Endothelial cell of umbilical vein (primary cell): ENCODE data around the gene PBX3. TPM values are rescaled to one million over a fixed set of nuclear protein-coding genes. Genes with fewer than 3 reads are reported as not detected.

Source experiments
- BruUV-seq: library from RNA; stranded (reverse); fragments of 400-500 nt; replicated peaks from 2 replicates; lab custom pipeline; 2021; lab: Mats Ljungman, UMichigan
- CTCF ChIA-PET: fragments of 300-600, 350-600 bp; sonication (Branson Sonifier 250); formaldehyde crosslinking; loops from one replicate; lab custom pipeline; 2021; ENCODE audit warnings: antibody characterized with exemption, inconsistent platforms; lab: Charles Lee
- POLR2A ChIA-PET: fragments of 300-600, 350-600 bp; sonication (Branson Sonifier 250); formaldehyde crosslinking; loops from one replicate; lab custom pipeline; 2021; ENCODE audit warnings: antibody characterized with exemption, inconsistent platforms; lab: Charles Lee
- DNase-seq: peaks from one replicate; pipeline ENCODE4 v3.0.0-alpha.2; 2011; ENCODE audit warnings: low read depth, low spot score
- FAIRE-seq: peaks from 2 replicates; lab custom pipeline; 2011; peaks lifted over from hg19 to GRCh38; lab: Jason Lieb, UNC
- H2AFZ ChIP-seq: 2 replicates; pipeline ENCODE4 v1.6.0; 2012; ENCODE audit warnings: low read depth, low read length, control low read depth, inconsistent platforms
- H3K27ac ChIP-seq: 2 replicates; pipeline ENCODE4 v1.5.1; 2011; ENCODE audit warnings: low read depth, mild to moderate bottlenecking, control low read depth, low read length, moderate library complexity; ENCODE audit not compliant: insufficient read depth
- H3K27me3 ChIP-seq, 2 experiments: 2 replicates each; pipeline versions ENCODE4 v1.6.0 to v1.6.1; 2011; ENCODE audit warnings: low read length in 2 of 2, mixed read lengths in 1 of 2; ENCODE audit not compliant: control insufficient read depth in 2 of 2, insufficient read depth in 2 of 2
- H3K36me3 ChIP-seq, 2 experiments: 2 replicates in 1 of 2; 3 replicates in 1 of 2; pipeline ENCODE4 v1.5.1; 2011; ENCODE audit warnings: low read length in 2 of 2, mild to moderate bottlenecking in 1 of 2, moderate library complexity in 1 of 2; ENCODE audit not compliant: control insufficient read depth in 2 of 2, insufficient read depth in 2 of 2; ENCODE audit errors: extremely low read depth in 1 of 2
- H3K4me1 ChIP-seq: 3 replicates; pipeline ENCODE4 v1.5.1; 2011; ENCODE audit warnings: mild to moderate bottlenecking, low read length; ENCODE audit not compliant: control insufficient read depth, insufficient read depth; ENCODE audit errors: extremely low read depth
- H3K4me2 ChIP-seq: 2 replicates; pipeline ENCODE4 v1.6.1; 2011; ENCODE audit warnings: low read length, control low read depth, mixed read lengths; ENCODE audit not compliant: insufficient read depth
- H3K4me3 ChIP-seq, 3 experiments: fragments of 200-600 bp in 1 of 3; sonication (generic), shearing (Covaris generic) in 1 of 3; replicated peaks in 1 of 3; 2 replicates each; pipeline ENCODE4 v1.5.1; 2011 to 2016; ENCODE audit warnings: control low read depth in 3 of 3, low read length in 3 of 3, mild to moderate bottlenecking in 2 of 3, inconsistent platforms in 1 of 3, low read depth in 1 of 3, moderate library complexity in 1 of 3; ENCODE audit not compliant: insufficient read depth in 1 of 3
- H3K79me2 ChIP-seq: 2 replicates; pipeline ENCODE4 v1.6.0; 2012; ENCODE audit warnings: low read length, inconsistent platforms; ENCODE audit not compliant: control insufficient read depth, insufficient read depth
- H3K9ac ChIP-seq: replicated peaks from 2 replicates; pipeline ENCODE3; 2011; ENCODE audit warnings: low read length, control low read depth; ENCODE audit not compliant: insufficient read depth; ENCODE audit errors: extremely low read depth
- H3K9me1 ChIP-seq: replicated peaks from 3 replicates; pipeline ENCODE4 v1.6.0; 2011; ENCODE audit warnings: mild to moderate bottlenecking, low read length; ENCODE audit not compliant: control insufficient read depth, insufficient read depth; ENCODE audit errors: extremely low read depth
- H3K9me3 ChIP-seq: replicated peaks from 2 replicates; pipeline ENCODE4 v1.5.1; 2012; ENCODE audit warnings: low read length, inconsistent platforms; ENCODE audit not compliant: control insufficient read depth, insufficient read depth
- H4K20me1 ChIP-seq: replicated peaks from 2 replicates; pipeline ENCODE3; 2011; ENCODE audit warnings: mild to moderate bottlenecking, low read length; ENCODE audit not compliant: control insufficient read depth, insufficient read depth; ENCODE audit errors: extremely low read depth
- EZH2 ChIP-seq: IDR thresholded peaks from 2 replicates; pipeline ENCODE4 v1.6.1; 2012; ENCODE audit warnings: borderline replicate concordance, low read depth, mild to moderate bottlenecking, moderate library complexity, low read length, inconsistent platforms; ENCODE audit not compliant: severe bottlenecking
- FOS ChIP-seq: IDR thresholded peaks from 2 replicates; pipeline ENCODE4 v1.6.1; 2011; ENCODE audit warnings: mild to moderate bottlenecking, low read length, moderate library complexity, borderline replicate concordance; ENCODE audit not compliant: insufficient read depth
- GATA2 ChIP-seq: IDR thresholded peaks from 2 replicates; pipeline ENCODE4 v1.7.0; 2011; ENCODE audit warnings: low read depth, mild to moderate bottlenecking, moderate library complexity, mixed read lengths, low read length; ENCODE audit not compliant: insufficient read length, insufficient read depth
- JUN ChIP-seq: IDR thresholded peaks from 2 replicates; pipeline ENCODE4 v1.6.1; 2011; ENCODE audit warnings: borderline replicate concordance, low read depth; ENCODE audit not compliant: insufficient read length, insufficient read depth
- MYC ChIP-seq: IDR thresholded peaks from one replicate; pipeline ENCODE4 v1.6.1; 2011; ENCODE audit warnings: mild to moderate bottlenecking, low read depth, low read length
- POLR2A ChIP-seq: IDR thresholded peaks from 2 replicates; pipeline ENCODE4 v1.6.1; 2012; ENCODE audit warnings: low read depth, mild to moderate bottlenecking, control low read depth, low read length
- POLR2AphosphoS5 ChIP-seq: IDR thresholded peaks from 2 replicates; pipeline ENCODE4 v1.6.1; 2012; ENCODE audit warnings: low read depth, mild to moderate bottlenecking, control low read depth, low read length, moderate library complexity; ENCODE audit not compliant: insufficient read depth
- dilution Hi-C: fragments of 300-500 bp; cut with MboI; formaldehyde crosslinking; loops from one replicate; pipeline ENCODE4 v1.15.0; 2019; ENCODE audit warnings: low sequenced_read_pairs; ENCODE audit not compliant: extremely low pct_ligation_motif_present
- intact Hi-C: fragments of 100-400 bp; cut with micrococcal nuclease; formaldehyde crosslinking; loops from one replicate; pipeline ENCODE4 v1.10.0; 2022
- polyA plus RNA-seq, 4 experiments: library from polyadenylated mRNA; depleted of rRNA in 3 of 4; stranded (reverse) in 3 of 4; unstranded in 1 of 4; fragments of >200 nt; gene quantifications; 2 replicates each; pipeline versions ENCODE4 v1.2.1 to v1.2.3, GENCODE V29; 2011 to 2012; ENCODE audit warnings: missing spikeins in 1 of 4
- total RNA-seq: library from RNA; stranded (reverse); gene quantifications from 2 replicates; pipeline ENCODE4 v1.2.3, GENCODE V29; 2021
- TF ChIP-seq, protein P1 (sequence below), 2 donors: IDR thresholded peaks; 1 replicate in 1 of 2; 2 replicates in 1 of 2; pipeline ENCODE4 v1.5.1; 2011; ENCODE audit warnings: low read length in 2 of 2, mild to moderate bottlenecking in 2 of 2, moderate library complexity in 2 of 2, control low read depth in 1 of 2, inconsistent platforms in 1 of 2, low read depth in 1 of 2; ENCODE audit not compliant: insufficient read depth in 1 of 2; ENCODE audit errors: extremely low read depth in 1 of 2
- TF ChIP-seq, protein P2 (sequence below): IDR thresholded peaks from 2 replicates; pipeline ENCODE4 v1.6.1; 2011; ENCODE audit not compliant: insufficient read depth, insufficient read length

Gene PBX3
- total and polyA plus RNA-seq, 2 donors (not counting 3 experiments of a cell fraction or from before 2014, with no cell fraction given): 18.8 to 42.0 TPM

DNA sequence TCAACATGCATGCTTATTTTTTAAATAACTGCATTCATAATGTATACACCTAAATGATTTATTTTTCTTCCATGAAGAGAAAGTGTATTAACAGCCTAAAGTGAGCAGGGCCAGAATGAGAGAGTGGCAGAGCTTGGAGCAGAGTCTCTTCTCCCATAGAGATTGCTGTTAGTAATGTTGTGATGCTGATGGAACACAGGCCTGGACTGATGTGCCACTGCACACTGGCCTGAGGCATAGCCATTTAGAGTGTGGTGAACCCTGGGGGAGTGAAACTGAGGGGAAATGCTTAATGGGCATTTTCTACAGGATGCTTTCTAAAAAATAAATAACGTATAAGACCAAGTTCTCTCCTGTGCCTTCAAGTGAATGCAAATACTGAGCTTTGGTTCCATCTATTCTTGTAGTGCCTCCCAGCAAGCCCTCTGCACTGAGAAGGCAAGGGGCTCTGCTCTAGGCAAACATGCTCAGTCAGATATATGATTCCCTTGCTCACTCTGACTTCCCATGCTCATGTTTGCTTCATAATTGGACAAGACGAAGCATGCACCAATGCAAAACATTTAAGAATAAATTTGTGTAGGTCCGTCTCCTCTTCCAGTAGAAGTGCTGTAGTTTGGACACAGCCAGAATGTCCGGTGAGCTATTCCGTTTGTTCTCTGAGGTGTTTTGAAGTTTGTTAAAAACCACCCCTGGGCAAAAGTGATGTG is 185.7 kb downstream of the PBX3 start:
- dilution Hi-C loops: no loop called here
- no peaks in the 10 kb centered on the region for H3K79me2 ChIP-seq
- no peak for DNase-seq
- no peaks in the 10 kb centered on the region for H3K36me3 ChIP-seq
- no peaks in the 10 kb centered on the region for H3K9me3 ChIP-seq
- H3K4me2 ChIP-seq: no peak overlapping the region
- peaks cover 8% of the 10 kb centered on the region for H3K4me1 ChIP-seq
- TF ChIP-seq JUN: no peak
- no peak for TF ChIP-seq POLR2A
- no peak for TF ChIP-seq FOS
- TF ChIP-seq MYC: no peak
- TF ChIP-seq, protein P1, sequence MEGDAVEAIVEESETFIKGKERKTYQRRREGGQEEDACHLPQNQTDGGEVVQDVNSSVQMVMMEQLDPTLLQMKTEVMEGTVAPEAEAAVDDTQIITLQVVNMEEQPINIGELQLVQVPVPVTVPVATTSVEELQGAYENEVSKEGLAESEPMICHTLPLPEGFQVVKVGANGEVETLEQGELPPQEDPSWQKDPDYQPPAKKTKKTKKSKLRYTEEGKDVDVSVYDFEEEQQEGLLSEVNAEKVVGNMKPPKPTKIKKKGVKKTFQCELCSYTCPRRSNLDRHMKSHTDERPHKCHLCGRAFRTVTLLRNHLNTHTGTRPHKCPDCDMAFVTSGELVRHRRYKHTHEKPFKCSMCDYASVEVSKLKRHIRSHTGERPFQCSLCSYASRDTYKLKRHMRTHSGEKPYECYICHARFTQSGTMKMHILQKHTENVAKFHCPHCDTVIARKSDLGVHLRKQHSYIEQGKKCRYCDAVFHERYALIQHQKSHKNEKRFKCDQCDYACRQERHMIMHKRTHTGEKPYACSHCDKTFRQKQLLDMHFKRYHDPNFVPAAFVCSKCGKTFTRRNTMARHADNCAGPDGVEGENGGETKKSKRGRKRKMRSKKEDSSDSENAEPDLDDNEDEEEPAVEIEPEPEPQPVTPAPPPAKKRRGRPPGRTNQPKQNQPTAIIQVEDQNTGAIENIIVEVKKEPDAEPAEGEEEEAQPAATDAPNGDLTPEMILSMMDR (IDR thresholded peaks at IDR 0.05; ENCODE audit: extremely low read depth in 1 of 2, insufficient read depth in 1 of 2, low read depth in 1 of 2, low read length in 2 of 2): no peak
- TF ChIP-seq, protein P2, sequence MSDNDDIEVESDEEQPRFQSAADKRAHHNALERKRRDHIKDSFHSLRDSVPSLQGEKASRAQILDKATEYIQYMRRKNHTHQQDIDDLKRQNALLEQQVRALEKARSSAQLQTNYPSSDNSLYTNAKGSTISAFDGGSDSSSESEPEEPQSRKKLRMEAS: no peak
- TF ChIP-seq POLR2AphosphoS5: no peak
- TF ChIP-seq GATA2: no peak
- TF ChIP-seq EZH2: no peak
- H3K9me1 ChIP-seq: no peaks in the 10 kb centered on the region
- H3K27ac ChIP-seq: no peak overlapping the region
- ChIA-PET CTCF (interaction anchor here (1.4 to 1.5 kb wide), 2 partner anchors 10 to 374 kb away, joined by 4 to 5 read pairs; no protein-coding TSS in a partner anchor), POLR2A (no interaction called here)
- H3K9ac ChIP-seq: no peak overlapping the region
- H3K4me3 ChIP-seq: no peak overlapping the region
- H2AFZ ChIP-seq: no peak overlapping the region
- H3K27me3 ChIP-seq: no peaks in the 10 kb centered on the region
- no peaks in the 10 kb centered on the region for H4K20me1 ChIP-seq
- no peak for FAIRE-seq
- BruUV-seq: no TSS peak
- intact Hi-C loops: no loop called here
